Astrocyte of the spinal cord (primary cell): Measurements from ENCODE around the gene HNF1A.

Experiments used
- DNase-seq: peaks from one replicate; pipeline ENCODE4 v3.0.0; 2011; ENCODE audit warnings: low read depth, low spot score
- H3K4me3 ChIP-seq: 2 replicates; pipeline ENCODE4 v1.5.1; 2011; ENCODE audit warnings: low read depth, mild to moderate bottlenecking, low read length, moderate library complexity
- CTCF ChIP-seq: IDR thresholded peaks from 2 replicates; pipeline ENCODE4 v1.5.1; 2012; ENCODE audit warnings: low read depth, mild to moderate bottlenecking, low read length, inconsistent platforms
- in situ Hi-C: cut with HindIII; loops from 2 replicates; pipeline ENCODE4 v1.10.0; 2017; ENCODE audit warnings: low sequenced_read_pairs

HNF1A gene

GRCh38 chr12:120965534-120966091, 12.7 kb upstream of the HNF1A start:
- no peak for DNase-seq

GRCh38 chr12:120970310-120970709, 8.0 kb upstream of the HNF1A start:
- H3K4me3 ChIP-seq, result no peak overlapping the region
- TF ChIP-seq CTCF, result no peak
- no peak for DNase-seq
- in situ Hi-C loops, result no loop called here

More at GRCh38 chr12:120965534-120966091, 12.7 kb upstream of the HNF1A start:
- H3K4me3 ChIP-seq, result no peak overlapping the region
- TF ChIP-seq CTCF, result no peak
- in situ Hi-C loops, result no loop called here

GRCh38 chr12:120971299-120972180, 6.8 kb upstream of the HNF1A start:
- in situ Hi-C loops, result no loop called here
- TF ChIP-seq CTCF, result peak; percentile 81
- peak; percentile 58 for DNase-seq
- H3K4me3 ChIP-seq, result no peak overlapping the region

GRCh38 chr12:120972870-120973543, 5.3 kb upstream of the HNF1A start:
- TF ChIP-seq CTCF, result no peak
- no peak overlapping the region for H3K4me3 ChIP-seq
- no peak for DNase-seq
- in situ Hi-C loops, result no loop called here

GRCh38 chr12:120977531-120978295, 630 bp upstream of the HNF1A start:
- in situ Hi-C loops, result no loop called here
- DNase-seq, result no peak
- no peak overlapping the region for H3K4me3 ChIP-seq
- TF ChIP-seq CTCF, result no peak

- H3K4me3 ChIP-seq, result no peak overlapping the region
- no peak for DNase-seq
- in situ Hi-C loops, result no loop called here
- no peak for TF ChIP-seq CTCF
Measured at GRCh38 chr12:120979220-120979861, 998 bp downstream of the HNF1A start.
